ENCODE measurements around the gene GFRA4.

Gene GFRA4

GRCh38 chr20:3693376-3693775 is 30.2 kb upstream of the GFRA4 start:
- no peak for DNase-seq (ENCODE audit: low spot score)

DNA sequence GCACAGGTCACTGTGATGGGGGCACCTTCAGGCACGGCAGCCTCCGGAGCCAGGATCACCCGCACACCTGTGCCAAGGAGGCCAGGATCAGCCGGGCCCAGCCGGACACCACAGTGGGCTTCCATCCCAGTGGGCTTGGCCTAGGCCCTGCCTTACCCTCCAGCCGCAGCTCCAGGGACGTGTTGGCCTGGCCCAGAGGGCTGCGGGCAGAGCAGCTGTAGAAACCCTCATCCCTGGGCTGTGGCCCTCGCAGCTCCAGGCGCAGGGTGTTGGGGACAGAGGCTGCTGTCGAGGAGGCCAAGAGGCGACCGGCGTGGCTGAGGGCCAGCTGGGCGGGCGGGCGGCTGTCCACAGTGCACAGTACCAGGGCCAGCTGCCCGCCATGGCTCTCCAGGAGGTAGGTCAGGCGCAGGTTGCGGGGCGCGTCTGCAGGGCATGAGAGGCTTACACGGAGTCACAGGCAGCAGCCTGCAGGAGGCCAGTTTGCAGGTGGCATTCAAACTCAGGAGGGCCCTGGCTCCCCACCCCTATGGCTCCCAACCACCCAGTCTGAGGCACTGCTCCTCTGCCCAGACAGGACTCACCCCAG is 29.6 kb upstream of the GFRA4 start:
- no peak for DNase-seq (ENCODE audit: low spot score)

DNA sequence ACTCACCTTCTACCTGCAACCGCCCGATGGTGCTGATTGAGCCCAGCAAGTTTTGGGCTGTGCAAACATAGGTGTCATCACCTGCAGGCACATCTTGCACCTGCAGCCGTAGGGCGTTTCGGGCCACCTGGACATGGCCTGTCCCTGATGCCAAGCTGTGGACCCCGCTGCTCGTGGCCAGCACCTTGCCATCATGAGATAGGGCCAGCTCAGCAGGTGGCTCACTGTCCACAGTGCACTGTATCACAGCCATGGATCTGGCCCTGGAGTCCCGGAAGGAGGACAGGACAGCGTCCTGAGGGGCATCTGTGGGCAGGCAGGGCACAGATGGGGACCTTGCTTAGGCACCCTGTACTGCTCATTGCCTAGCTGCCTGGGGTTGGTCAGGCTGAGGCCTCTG is 28.7 kb upstream of the GFRA4 start:
- DNase-seq (ENCODE audit: low spot score): no peak

GRCh38 chr20:3691306-3691705 is 28.1 kb upstream of the GFRA4 start:
- DNase-seq (ENCODE audit: low spot score): no peak

GRCh38 chr20:3690413-3690812 is 27.2 kb upstream of the GFRA4 start:
- no peak for DNase-seq (ENCODE audit: low spot score)

- DNase-seq (ENCODE audit: low spot score): no peak
Measured at GRCh38 chr20:3689978-3690377, 26.8 kb upstream of the GFRA4 start.

DNA sequence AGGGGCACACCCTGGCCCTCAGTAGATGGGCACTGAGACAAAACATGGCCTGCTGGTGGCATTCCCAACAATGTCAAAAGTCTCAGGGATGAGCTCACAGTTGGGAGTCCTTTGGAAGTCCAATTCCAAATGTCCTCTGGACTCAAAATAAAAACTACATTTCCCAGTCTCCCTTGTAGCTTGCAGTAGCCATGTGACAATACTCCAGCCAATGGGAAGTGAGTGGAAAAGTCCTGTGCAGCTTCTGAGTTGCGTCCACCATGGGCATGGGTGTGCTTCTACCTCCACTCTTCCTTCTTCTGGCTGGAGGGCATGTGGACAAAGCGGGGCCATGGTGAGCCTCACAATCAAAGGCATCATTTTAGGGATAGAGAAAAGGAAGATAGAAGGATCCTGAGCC is 24.5 kb upstream of the GFRA4 start:
- DNase-seq (ENCODE audit: low spot score): peak; percentile 42

DNA sequence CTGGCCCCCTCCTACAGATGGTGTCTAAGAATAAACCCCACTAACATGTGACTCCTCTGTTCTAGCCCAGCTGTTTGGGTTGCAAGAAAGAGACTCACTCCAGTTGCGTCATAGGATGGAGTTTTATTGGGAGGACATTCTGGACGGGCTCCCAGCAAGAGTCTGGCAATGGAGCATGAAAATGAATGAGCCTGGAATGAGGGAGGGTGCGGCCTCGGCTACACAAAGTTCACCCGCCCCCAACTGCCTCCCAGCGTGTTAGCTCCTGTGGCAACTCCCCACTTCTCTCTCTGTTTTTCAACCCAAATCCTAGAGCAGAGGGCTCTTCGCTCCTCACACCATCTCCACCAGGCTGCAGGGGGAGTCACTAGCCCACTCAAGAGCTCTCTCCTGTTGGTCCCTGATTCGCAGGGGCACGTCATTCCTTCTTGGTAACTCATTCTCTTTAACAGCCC is 23.7 kb upstream of the GFRA4 start:
- no peak for DNase-seq (ENCODE audit: low spot score)

DNA sequence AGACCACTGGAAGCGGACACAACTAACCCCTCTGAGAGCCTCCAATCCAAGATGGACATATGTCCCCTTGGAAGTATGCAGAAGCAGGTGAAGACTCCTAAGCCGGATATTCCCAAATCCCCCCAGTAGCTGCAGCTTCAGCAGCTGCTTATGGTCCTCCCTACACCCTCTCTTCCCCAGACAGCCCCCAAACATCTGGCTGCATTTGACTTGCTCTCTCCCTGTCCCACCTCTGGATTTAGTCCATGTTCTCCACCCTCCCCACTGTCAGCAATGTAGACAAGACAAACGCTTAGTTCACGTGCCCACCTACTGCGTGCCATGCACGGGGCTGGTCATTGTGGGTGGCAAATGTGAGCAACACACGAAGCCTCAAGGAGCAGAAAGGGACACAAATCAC is 23.2 kb upstream of the GFRA4 start:
- no peak for DNase-seq (ENCODE audit: low spot score)

- DNase-seq (ENCODE audit: low spot score): no peak
Measured at GRCh38 chr20:3685341-3685740, 22.1 kb upstream of the GFRA4 start.

DNA sequence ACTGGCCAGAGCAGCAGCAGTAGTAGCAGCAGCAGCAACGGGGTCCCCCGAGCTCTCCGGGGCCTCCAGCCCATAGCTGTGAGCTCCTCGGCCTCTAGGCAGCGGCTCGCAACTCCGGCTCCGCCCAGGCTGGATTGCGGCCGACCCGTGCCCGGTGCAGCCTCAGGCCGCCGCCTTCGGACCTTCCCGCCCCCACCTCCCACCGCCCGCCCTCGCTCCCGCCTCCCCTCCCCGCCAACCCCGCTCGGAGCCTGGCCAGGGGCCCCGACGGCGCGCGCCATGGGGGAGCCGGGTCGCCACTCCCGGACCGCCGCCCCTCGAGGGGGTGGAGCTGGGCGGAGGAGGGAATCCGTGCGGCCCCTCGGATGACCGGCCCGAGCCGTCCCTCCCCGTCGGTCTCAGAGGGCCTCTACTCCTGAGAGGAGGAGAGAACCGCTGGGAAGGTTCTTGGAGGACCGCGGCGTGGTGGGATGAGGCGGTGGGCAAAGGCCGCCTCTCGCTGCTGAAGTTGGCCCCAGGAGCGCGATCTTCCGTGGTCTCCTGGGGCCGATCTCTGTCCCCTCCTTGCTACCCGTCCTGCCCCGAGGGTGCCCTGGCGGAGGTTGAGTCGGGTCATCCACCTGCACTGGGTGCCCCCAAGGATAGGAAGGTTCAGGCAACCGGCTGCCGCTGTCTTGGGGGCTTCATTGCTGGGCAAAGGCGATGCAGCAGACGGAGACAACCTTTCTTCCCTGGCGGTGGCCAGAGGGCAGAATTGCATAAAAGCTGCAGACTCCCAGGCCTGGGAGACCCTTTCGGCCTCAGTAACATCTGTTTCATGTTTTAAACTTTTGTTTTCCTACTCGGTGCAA is 19.0 kb upstream of the GFRA4 start, which contains the start of gene ADAM33:
TSS of gene ADAM33 (minus strand) at position 80 of the 851 bp plus-strand sequence. CDS start at position 74, 6 bp downstream.
- DNase-seq (ENCODE audit: low spot score): no peak

DNA sequence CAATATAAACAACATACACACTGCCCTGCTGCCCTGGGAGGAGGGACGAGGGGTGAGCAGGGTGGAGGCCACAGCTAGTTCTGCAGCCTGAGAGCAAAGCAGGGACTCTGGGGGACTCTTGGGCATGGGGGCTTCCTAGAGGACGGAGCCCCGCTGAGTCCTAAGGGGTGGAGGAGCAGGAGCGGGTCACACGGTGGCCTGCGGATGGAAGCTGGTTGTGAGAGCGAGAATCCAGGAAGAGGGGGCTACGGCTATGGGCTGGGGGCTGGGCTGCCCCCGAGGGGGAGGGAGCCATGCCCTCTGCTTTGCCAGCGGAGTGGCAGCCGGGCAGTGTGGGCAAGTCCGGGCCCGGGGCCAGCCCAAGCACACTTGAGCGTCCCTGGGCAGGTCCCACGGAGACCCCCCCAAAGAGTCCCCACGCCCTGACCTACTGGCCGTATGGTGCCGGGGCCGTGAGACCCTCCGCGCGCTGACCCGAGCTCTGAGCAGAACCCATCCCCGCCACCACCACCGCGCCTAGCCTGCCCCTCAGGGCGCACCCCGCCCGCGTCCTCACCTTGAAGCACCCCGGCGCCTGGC is 18.2 kb upstream of the GFRA4 start:
- DNase-seq (ENCODE audit: low spot score): no peak

DNA sequence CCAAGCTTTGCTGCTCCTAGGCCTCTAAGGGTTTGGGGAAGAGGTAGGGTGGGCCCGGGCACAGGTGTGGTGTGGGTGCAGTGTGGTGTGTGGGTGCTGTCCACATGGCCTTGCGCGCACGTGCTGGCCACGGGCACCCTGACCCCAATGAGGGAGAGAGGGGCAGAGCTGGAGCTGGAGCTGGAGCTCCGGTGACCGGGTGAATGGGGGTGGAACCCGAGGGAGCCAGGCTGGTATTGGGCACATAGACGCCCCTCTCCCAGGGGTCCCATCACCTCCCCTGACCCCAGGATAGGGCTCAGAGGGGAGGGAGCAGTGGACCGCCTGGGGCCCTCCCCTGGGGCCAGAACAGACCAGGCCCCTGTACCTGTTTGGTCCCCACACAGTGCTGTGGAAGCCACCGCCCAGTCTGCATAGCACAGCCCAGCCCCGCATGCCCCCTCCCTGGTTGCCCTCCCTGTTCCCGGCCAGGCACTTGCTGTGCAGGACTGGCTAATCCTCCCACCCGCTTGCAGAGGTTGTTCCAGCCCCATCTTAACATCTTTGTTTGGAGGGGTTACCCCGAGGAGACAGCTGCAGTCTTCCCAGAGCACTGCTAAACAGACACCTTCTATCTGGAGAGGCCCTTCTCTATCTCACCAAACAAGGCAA is 17.6 kb upstream of the GFRA4 start:
- no peak for DNase-seq (ENCODE audit: low spot score)

DNA sequence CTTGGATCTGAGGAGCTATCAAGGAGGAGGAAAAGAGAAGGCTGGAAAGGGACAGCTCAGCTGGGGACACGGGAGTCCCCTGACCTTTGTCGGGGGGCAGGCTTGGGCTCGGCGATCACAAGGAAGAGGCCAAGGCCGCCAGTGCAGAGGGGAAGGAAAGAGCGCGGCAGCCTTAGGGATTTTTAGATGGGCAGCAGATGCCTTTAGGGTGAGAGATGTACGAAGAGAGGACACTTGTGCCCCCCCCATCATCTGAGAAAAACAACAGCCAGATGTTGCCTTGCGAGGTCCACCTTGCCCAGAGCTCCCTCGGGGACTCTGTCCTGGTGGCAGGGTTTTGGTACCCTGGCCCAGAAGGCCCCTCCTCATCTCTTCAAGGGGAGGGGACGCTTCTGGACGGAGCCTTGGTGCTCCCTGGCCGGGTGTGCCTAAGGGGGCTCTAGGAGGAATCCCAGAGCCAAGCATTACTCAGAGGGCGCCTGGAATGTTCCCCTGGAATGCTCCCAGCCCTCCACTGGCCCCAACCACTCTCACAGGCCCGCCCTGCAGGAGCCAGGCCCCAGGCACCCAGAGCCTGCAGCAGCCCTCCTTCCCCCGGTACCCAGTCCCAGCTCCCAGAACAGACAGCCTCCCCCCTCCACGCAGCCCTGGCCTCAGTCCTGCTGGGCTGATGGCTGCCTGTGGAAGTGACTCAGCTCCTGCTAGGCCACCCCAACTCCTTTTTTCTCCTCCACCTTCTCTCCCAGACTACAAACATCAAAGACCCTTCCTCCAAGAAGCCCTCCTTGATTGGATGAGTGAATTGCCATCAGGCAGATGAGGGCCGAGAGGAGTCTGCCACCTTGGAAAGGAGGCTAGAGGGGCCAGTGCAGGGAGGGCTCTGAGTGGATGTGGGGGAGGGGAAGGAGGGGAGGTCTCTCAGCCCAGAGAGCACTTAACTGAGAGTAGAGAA is 16.8 kb upstream of the GFRA4 start:
- no peak for DNase-seq (ENCODE audit: low spot score)

DNA sequence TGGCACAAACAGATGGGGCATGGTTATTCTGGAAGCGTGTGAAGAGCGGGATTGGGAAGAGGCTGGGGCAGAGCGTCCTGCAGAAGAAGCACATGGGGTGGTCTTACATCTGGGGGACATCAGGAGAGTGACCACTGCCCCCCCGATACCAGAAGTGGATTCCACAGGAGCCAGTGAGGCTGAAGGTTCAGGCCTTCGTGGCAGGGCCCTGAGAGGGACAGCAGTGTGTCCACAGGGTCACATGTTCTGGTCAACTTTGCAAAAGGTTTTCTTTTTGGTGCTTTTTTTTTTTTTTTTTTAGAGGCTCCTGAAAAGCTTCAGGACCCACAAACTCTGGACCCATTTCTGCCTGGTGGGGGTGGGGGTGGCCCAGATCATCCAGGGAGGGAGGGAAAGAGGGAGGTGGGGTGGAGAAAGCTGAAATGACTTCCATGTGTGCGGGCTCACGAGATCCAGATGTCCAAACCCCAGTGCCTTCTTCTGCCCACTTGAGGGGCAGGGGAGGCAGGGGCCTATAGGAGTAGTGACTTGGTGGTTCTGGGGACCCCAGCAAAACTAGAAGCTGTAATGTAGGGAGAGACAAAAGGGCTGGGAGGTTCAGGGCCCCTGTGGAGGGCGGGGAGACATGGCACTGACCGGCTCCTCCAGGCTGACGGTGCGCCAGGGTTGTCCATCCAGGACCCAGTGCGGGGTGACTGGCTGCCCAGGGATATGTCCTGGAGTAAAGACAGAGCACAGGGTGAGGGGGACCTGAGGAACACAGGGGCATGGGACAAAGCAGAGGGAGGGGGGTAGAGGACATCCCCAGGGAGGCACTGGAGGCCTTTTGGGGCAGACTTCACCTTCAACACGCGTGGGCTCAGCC is 15.9 kb upstream of the GFRA4 start:
- no peak for DNase-seq (ENCODE audit: low spot score)

DNA sequence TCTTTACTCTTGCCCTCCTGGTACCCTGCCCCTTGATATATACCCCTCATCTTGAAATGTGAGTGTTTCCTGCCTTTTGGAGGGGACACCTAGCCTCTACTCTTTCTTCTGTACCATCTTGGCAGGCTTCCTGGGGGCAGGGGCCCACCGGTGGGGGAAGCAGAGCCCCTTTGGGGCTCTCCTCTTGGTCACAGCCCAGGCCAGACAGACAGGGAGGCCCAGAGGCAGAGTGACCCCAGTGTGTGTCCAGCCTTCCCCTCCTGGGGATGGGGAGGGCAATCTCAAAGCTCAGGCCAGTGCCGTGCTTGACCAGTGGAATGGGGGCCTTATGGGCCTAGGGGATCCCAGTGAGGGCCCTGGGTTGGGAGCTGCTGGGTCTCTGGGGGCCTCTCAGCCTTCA is 15.0 kb upstream of the GFRA4 start:
- DNase-seq (ENCODE audit: low spot score): no peak

- no peak for DNase-seq (ENCODE audit: low spot score)
Measured at GRCh38 chr20:3677733-3678132, 14.5 kb upstream of the GFRA4 start.

GRCh38 chr20:3674995-3675900 is 12.0 kb upstream of the GFRA4 start:
- DNase-seq (ENCODE audit: low spot score): no peak

DNA sequence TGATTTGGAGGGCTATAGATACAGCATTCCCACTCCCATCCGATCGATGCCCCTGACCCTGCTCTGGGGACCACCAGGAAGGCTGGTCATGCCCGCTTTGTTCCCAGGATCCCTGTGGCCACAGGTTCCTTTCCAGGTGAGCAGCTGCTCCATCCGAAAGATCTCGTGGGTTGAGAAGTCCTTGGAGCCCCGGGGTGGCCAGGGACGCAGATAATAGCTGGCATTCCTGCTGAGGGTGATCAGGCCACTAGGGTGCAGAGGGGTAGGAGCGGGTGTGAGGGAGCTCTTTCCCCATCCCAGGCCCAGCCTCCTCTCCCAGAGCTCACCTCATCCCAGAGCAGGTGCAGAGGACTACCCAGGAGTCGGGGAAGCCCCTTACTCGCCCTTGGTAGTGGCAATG is 11.2 kb upstream of the GFRA4 start:
- DNase-seq (ENCODE audit: low spot score): no peak

Data from cerebellar cortex (tissue), 1 donor.